Measurements from ENCODE around the gene MADCAM1. TPM values are rescaled to one million over a fixed set of nuclear protein-coding genes. Genes with fewer than 3 reads are reported as not detected.

MADCAM1 gene
- total RNA-seq, 2 experiments from 2014 or later: 0.69 to 2.0 TPM

DNA sequence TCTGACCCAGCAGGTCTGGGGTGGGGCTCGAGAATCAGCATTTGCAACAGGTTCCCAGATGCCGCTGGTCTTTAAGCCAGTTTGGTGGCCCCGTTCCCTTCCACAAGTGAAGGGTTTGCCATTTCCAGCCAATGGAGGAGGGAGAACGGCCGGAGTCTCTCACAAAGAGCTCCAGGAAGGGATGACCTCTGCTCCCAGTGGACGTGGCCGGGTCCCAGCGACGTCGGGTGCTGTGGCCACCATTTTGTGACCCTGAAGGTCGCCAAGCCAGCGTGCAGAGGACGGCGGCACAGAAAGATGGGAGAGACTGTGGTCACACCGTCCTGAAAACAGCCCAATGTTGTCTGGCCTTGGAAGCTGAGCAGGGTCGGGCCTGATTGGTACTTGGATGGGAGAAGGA is 43.5 kb upstream of the MADCAM1 start:
- intact Hi-C loops (cut with micrococcal nuclease; ENCODE audit: unreplicated experiment): no loop called here
- no TSS peak for BruUV-seq (replicated peaks)
- H4K20me1 ChIP-seq (ENCODE audit: insufficient read depth, low read length): no peaks in the 10 kb centered on the region
- H3K9me2 ChIP-seq (ENCODE audit: insufficient read depth, low read length): no peaks in the 10 kb centered on the region
- no peak overlapping the region for H3K4me2 ChIP-seq (ENCODE audit: low read length)
- no peaks in the 10 kb centered on the region for H3K36me3 ChIP-seq (ENCODE audit: insufficient read depth, low read length)
- H2AFZ ChIP-seq (ENCODE audit: low read length): no peak overlapping the region
- ChIA-PET POLR2A (no interaction called here), CTCF (ENCODE audit: unreplicated experiment) (no interaction called here)
- H3K9me3 ChIP-seq (ENCODE audit: low read length): 0 out of 2 replicates have a peak, but pooled peaks cover 5% of the 10 kb centered on the region
- TF ChIP-seq EZH2phosphoT487 (IDR thresholded peaks at IDR 0.05; ENCODE audit: borderline replicate concordance, low read depth, low read length): no peak
- no peak for DNase-seq (ENCODE audit: low spot score)
- H3K4me1 ChIP-seq (ENCODE audit: insufficient read depth, low read length, poor library complexity, severe bottlenecking): no peaks in the 10 kb centered on the region
- H3K27ac ChIP-seq (ENCODE audit: low read depth, low read length, poor library complexity, severe bottlenecking): no peak overlapping the region
- no peaks in the 10 kb centered on the region for H3K79me2 ChIP-seq (ENCODE audit: insufficient read depth, low read depth, low read length)
- no peak overlapping the region for H3K4me3 ChIP-seq (ENCODE audit: low read depth, low read length, poor library complexity, severe bottlenecking)

DNA sequence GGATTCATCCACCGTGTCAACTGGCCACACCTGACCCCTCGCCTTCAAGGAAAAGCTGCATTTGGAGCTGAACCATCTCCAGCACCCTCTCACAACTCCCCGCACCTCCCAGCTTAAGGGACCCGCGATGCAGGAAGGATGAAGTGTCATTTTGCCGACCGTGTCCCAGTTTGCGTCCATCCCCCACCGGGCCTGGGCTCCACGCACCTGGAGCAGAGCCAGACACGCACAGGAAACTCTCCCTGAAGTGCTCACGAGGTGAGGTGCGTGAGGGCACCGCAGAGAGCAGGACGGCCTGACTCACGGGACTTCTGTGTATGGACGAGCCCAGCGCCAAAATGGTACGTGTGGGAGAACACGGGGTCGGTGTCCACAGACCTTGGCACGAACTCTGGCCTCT is 42.7 kb upstream of the MADCAM1 start:
- CTCF ChIA-PET (ENCODE audit: unreplicated experiment): no interaction called here

DNA sequence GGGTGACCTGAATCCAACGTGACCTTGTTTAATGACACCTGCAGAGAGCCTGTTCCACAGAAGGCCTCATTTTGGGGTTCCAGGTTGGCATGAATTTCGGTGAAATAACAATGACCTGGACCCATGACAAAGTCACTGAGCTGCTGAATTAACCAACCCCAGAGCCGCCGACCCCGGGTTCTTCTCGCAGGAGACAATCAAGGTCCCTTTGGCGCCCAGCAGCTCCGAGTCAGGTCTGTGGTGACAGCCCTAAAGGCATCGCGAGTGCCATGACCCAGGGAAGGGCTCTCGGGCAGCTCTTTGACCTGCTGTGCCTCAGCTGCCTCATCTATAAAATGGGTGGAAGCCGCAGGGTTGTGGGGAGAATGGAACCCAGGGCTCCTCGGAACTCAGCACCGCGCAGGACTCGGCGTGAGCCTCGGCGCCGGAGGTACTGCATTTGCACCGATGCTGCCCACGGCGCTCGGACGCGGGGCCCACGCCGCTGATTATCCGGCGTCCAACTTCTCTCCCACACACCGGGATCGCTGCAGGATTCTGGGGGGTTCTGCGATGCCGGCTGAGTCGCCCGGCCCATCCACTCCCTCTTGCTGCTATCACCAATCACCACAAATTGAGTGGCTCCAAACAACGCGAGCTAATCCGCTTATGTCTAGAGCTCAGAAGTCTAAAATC is 41.1 kb upstream of the MADCAM1 start:
- ChIA-PET POLR2A (interaction anchor here (0.6 kb wide), 1 partner anchor 621 kb away, joined by 4 read pairs; no protein-coding TSS in a partner anchor), CTCF (ENCODE audit: unreplicated experiment) (no interaction called here)
- no peak overlapping the region for H2AFZ ChIP-seq (ENCODE audit: low read length)
- H3K36me3 ChIP-seq (ENCODE audit: insufficient read depth, low read length): no peaks in the 10 kb centered on the region
- TF ChIP-seq, protein P1, sequence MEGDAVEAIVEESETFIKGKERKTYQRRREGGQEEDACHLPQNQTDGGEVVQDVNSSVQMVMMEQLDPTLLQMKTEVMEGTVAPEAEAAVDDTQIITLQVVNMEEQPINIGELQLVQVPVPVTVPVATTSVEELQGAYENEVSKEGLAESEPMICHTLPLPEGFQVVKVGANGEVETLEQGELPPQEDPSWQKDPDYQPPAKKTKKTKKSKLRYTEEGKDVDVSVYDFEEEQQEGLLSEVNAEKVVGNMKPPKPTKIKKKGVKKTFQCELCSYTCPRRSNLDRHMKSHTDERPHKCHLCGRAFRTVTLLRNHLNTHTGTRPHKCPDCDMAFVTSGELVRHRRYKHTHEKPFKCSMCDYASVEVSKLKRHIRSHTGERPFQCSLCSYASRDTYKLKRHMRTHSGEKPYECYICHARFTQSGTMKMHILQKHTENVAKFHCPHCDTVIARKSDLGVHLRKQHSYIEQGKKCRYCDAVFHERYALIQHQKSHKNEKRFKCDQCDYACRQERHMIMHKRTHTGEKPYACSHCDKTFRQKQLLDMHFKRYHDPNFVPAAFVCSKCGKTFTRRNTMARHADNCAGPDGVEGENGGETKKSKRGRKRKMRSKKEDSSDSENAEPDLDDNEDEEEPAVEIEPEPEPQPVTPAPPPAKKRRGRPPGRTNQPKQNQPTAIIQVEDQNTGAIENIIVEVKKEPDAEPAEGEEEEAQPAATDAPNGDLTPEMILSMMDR (conservative IDR thresholded peaks at IDR 0.05; ENCODE audit: low read length): no peak
- TF ChIP-seq EZH2phosphoT487 (IDR thresholded peaks at IDR 0.05; ENCODE audit: borderline replicate concordance, low read depth, low read length): no peak
- no peaks in the 10 kb centered on the region for H3K79me2 ChIP-seq (ENCODE audit: insufficient read depth, low read depth, low read length)
- 0 out of 2 replicates have a peak, but pooled peaks cover 5% of the 10 kb centered on the region for H3K9me3 ChIP-seq (ENCODE audit: low read length)
- intact Hi-C loops (cut with micrococcal nuclease; ENCODE audit: unreplicated experiment): no loop called here
- H3K9me2 ChIP-seq (ENCODE audit: insufficient read depth, low read length): no peaks in the 10 kb centered on the region
- BruUV-seq (replicated peaks): no TSS peak
- H4K20me1 ChIP-seq (ENCODE audit: insufficient read depth, low read length): no peaks in the 10 kb centered on the region
- no peak for DNase-seq (ENCODE audit: low spot score)
- H3K4me1 ChIP-seq (ENCODE audit: insufficient read depth, low read length, poor library complexity, severe bottlenecking): no peaks in the 10 kb centered on the region
- H3K4me3 ChIP-seq (ENCODE audit: low read depth, low read length, poor library complexity, severe bottlenecking): no peak overlapping the region
- H3K27ac ChIP-seq (ENCODE audit: low read depth, low read length, poor library complexity, severe bottlenecking): no peak overlapping the region
- H3K4me2 ChIP-seq (ENCODE audit: low read length): no peak overlapping the region

More for the DNA sequence above, 42.7 kb upstream of the MADCAM1 start:
- Histone ChIP-seq H3K9me2 (ENCODE audit: insufficient read depth, low read length) (no peaks in the 10 kb centered on the region), H3K9me3 (ENCODE audit: low read length) (0 out of 2 replicates have a peak, but pooled peaks cover 5% of the 10 kb centered on the region), H3K4me1 (ENCODE audit: insufficient read depth, low read length, poor library complexity, severe bottlenecking) (no peaks in the 10 kb centered on the region), H3K27ac (ENCODE audit: low read depth, low read length, poor library complexity, severe bottlenecking) (no peak overlapping the region), H3K4me3 (ENCODE audit: low read depth, low read length, poor library complexity, severe bottlenecking) (no peak overlapping the region), H3K36me3 (ENCODE audit: insufficient read depth, low read length) (no peaks in the 10 kb centered on the region), H4K20me1 (ENCODE audit: insufficient read depth, low read length) (no peaks in the 10 kb centered on the region), H3K4me2 (ENCODE audit: low read length) (no peak overlapping the region), H2AFZ (ENCODE audit: low read length) (no peak overlapping the region), H3K79me2 (ENCODE audit: insufficient read depth, low read depth, low read length) (no peaks in the 10 kb centered on the region)
- POLR2A ChIA-PET: no interaction called here
- BruUV-seq (replicated peaks): no TSS peak
- TF ChIP-seq, protein P1 (conservative IDR thresholded peaks at IDR 0.05; ENCODE audit: low read length): no peak
- TF ChIP-seq EZH2phosphoT487 (IDR thresholded peaks at IDR 0.05; ENCODE audit: borderline replicate concordance, low read depth, low read length): no peak
- intact Hi-C loops (cut with micrococcal nuclease; ENCODE audit: unreplicated experiment): no loop called here
- DNase-seq (ENCODE audit: low spot score): no peak

Data from OCI-LY7 (cell line).